ENCODE measurements around the gene FCAR. TPM values are rescaled to one million over a fixed set of nuclear protein-coding genes. Genes with fewer than 3 reads are reported as not detected.
"Not testable (repeated sequence)": the region's sequence is repeated elsewhere in the genome, so short reads cannot be mapped to it uniquely, and the experiment has no call there.

Gene FCAR
- total RNA-seq, 1 donor from 2014 or later: not detected

DNA sequence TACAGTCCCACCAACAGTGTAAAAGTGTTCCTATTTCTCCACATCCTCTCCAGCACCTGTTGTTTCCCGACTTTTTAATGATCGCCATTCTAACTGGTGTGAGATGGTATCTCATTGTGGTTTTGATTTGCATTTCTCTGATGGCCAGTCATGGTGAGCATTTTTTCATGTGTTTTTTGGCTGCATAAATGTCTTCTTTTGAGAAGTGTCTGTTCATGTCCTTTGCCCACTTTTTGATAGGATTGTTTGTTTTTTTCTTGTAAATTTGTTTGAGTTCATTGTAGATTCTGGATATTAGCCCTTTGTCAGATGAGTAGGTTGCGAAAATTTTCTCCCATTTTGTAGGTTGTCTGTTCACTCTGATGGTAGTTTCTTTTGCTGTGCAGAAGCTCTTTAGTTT, 10.6 kb upstream of the FCAR start:
- DNase-seq (ENCODE audit: low spot score); H3K4me3 Mint-ChIP-seq; H3K9me3 Mint-ChIP-seq; intact Hi-C loops (cut with micrococcal nuclease); H3K27ac Mint-ChIP-seq; H3K27me3 Mint-ChIP-seq (ENCODE audit: insufficient read depth); H3K4me1 Mint-ChIP-seq (ENCODE audit: low read depth); H3K36me3 Mint-ChIP-seq (ENCODE audit: low read depth): not testable (repeated sequence)

DNA sequence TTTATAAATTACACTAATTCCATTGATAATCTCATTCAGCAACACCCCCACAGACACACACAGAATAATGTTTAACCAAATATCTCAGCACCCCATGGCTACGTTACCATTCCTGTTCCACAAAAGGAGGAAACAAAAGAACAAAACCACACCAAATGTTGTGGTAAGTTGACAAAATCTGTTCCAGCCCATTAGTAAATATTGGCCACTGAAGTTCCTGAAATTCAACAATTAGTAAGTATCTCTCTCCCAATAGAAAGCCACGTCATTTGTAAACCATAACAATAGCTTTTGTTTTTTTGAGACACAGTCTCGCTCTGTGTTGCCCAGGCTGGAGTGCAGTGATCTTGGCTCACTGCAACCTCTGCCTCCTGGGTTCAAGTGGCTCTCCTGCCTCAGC, 2.3 kb upstream of the FCAR start:
- intact Hi-C loops (cut with micrococcal nuclease): no loop called here
- Mint-ChIP-seq H3K27ac (no peak overlapping the region), H3K27me3 (ENCODE audit: insufficient read depth) (peaks cover 3% of the 10 kb centered on the region), H3K9me3 (no peaks in the 10 kb centered on the region), H3K4me3 (no peak overlapping the region), H3K36me3 (ENCODE audit: low read depth) (no peaks in the 10 kb centered on the region), H3K4me1 (ENCODE audit: low read depth) (no peaks in the 10 kb centered on the region)
- DNase-seq (ENCODE audit: low spot score): no peak

DNA sequence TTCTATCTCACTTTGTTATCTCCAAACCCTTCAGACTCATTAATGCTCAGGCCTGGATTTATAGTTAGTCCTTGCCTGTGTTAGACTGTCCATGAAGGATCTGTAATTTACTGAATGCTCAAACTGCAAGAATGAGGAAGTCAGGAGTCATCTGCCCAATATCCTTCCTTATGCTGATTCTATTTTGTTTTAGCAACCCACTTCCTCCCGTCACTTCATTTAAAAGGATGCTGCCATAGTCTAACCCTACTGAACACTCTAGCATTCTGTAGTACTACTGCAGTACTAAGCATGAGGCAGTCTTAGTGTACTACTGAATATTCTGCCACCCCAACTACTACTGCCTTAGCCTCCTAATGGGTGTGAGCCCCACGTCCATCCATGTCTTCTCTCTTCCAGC, 1.5 kb downstream of the FCAR start:
- no peak overlapping the region for H3K4me3 Mint-ChIP-seq
- H3K27ac Mint-ChIP-seq: no peak overlapping the region
- H3K36me3 Mint-ChIP-seq (ENCODE audit: low read depth): no peaks in the 10 kb centered on the region
- intact Hi-C loops (cut with micrococcal nuclease): no loop called here
- no peaks in the 10 kb centered on the region for H3K9me3 Mint-ChIP-seq
- H3K27me3 Mint-ChIP-seq (ENCODE audit: insufficient read depth): peaks cover 10% of the 10 kb centered on the region
- no peaks in the 10 kb centered on the region for H3K4me1 Mint-ChIP-seq (ENCODE audit: low read depth)
- DNase-seq (ENCODE audit: low spot score): no peak

DNA sequence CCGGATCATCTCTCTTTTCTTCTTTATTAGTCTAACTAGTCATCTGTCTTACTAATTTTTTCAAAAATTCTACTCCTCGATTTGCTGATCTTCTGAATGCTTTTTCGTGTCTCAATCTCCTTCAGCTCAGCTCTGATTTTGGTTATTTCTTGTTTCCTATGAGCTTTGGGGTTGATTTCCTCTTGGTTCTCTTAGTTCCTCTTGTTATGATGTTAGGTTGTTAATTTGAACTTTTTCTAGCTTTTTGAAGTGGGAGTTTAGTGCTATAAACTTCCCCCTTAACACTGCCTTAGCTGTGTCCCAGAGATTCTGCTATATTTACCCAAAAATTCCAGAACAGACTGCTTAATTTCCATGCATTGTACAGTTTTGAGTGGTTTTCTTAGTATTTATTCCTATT, 3.4 kb downstream of the FCAR start:
- DNase-seq (ENCODE audit: low spot score): no peak
- Mint-ChIP-seq H3K27ac (no peak overlapping the region), H3K27me3 (ENCODE audit: insufficient read depth) (peaks cover 10% of the 10 kb centered on the region), H3K4me3 (no peak overlapping the region), H3K9me3 (no peaks in the 10 kb centered on the region), H3K36me3 (ENCODE audit: low read depth) (no peaks in the 10 kb centered on the region), H3K4me1 (ENCODE audit: low read depth) (peaks cover 6% of the 10 kb centered on the region)
- intact Hi-C loops (cut with micrococcal nuclease): no loop called here

DNA sequence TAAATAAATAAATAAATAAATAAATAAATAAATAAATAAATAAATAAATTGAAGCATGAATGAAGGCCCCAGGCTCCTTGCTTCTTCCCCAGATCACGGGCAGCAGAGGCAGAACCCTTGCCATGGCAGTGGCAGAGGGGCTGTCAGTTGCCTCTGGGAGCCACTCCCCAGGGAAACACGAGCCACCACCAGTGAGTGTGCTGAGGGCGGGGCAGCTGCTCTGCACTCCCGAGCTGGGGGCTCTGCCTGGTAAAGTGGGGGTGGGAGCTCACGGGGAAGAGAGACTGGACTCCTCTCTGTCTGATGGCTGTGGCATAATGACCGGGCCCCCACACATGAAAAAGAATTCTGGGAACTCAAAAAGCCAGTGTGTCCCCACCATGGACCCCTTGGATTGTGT, 7.8 kb downstream of the FCAR start:
- DNase-seq (ENCODE audit: low spot score): no peak
- Mint-ChIP-seq H3K4me3 (no peak overlapping the region), H3K36me3 (ENCODE audit: low read depth) (no peaks in the 10 kb centered on the region), H3K4me1 (ENCODE audit: low read depth) (peaks cover 12% of the 10 kb centered on the region), H3K27ac (no peak overlapping the region), H3K9me3 (no peaks in the 10 kb centered on the region), H3K27me3 (ENCODE audit: insufficient read depth) (peaks cover 8% of the 10 kb centered on the region)
- intact Hi-C loops (cut with micrococcal nuclease): loop anchor here (1.0 to 10.0 kb wide), 6 partner anchors 180 to 620 kb away; partner anchors contain the start of genes DNAAF3 and RDH13

DNA sequence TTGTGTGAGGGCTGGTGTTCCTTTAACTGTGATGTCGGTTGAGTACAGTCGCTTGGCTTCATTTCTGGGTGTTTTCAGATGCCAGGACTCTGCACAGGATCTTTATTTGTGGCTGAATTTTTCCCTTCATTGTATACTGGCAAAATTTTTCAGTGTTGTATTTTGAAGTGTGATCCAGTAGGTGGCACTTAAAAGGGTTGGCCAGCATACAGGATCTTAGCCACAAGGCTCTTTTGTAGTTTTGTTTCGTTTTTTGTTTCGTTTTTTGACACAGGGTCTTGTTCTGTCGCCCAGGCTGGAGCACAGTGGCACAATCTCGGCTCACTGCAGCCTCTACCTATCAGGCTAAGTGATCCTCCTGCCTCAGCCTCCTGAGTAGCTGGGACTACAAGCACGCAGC, 8.7 kb downstream of the FCAR start:
- peaks cover 12% of the 10 kb centered on the region for H3K4me1 Mint-ChIP-seq (ENCODE audit: low read depth)
- no peaks in the 10 kb centered on the region for H3K9me3 Mint-ChIP-seq
- intact Hi-C loops (cut with micrococcal nuclease): loop anchor here (2.0 to 10.0 kb wide), 5 partner anchors 180 to 620 kb away; partner anchors contain the start of genes DNAAF3 and RDH13
- H3K27ac Mint-ChIP-seq: no peak overlapping the region
- H3K36me3 Mint-ChIP-seq (ENCODE audit: low read depth): no peaks in the 10 kb centered on the region
- peaks cover 5% of the 10 kb centered on the region for H3K27me3 Mint-ChIP-seq (ENCODE audit: insufficient read depth)
- peak overlapping the region; percentile 56 for H3K4me3 Mint-ChIP-seq
- peak; percentile 4 for DNase-seq (ENCODE audit: low spot score)

DNA sequence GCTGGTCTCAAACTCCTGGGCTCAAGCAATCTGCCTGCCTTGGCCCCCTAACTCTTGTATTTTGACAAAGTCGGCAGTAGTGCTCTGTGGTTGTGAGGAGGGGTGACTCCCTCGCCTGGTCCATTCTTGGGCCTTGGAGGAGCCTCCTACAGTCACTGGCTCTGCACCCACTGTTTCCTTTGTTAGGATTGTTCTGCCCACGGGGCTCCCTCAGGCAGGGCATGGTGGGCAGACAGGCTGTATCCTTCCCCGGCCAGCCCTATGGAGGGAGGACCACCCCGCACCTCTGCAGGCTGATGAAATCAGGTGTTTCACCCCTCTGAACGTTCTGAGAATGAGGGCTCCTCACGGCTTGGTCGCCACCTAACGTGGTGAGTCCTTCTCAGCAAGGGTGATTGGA, 9.2 kb downstream of the FCAR start:
- intact Hi-C loops (cut with micrococcal nuclease): loop anchor here (2.0 to 10.0 kb wide), 5 partner anchors 179 to 619 kb away; partner anchors contain the start of genes DNAAF3 and RDH13
- no peaks in the 10 kb centered on the region for H3K36me3 Mint-ChIP-seq (ENCODE audit: low read depth)
- H3K27me3 Mint-ChIP-seq (ENCODE audit: insufficient read depth): peaks cover 5% of the 10 kb centered on the region
- no peak overlapping the region for H3K27ac Mint-ChIP-seq
- H3K4me3 Mint-ChIP-seq: no peak overlapping the region
- H3K9me3 Mint-ChIP-seq: no peaks in the 10 kb centered on the region
- no peak for DNase-seq (ENCODE audit: low spot score)
- H3K4me1 Mint-ChIP-seq (ENCODE audit: low read depth): peaks cover 12% of the 10 kb centered on the region

DNA sequence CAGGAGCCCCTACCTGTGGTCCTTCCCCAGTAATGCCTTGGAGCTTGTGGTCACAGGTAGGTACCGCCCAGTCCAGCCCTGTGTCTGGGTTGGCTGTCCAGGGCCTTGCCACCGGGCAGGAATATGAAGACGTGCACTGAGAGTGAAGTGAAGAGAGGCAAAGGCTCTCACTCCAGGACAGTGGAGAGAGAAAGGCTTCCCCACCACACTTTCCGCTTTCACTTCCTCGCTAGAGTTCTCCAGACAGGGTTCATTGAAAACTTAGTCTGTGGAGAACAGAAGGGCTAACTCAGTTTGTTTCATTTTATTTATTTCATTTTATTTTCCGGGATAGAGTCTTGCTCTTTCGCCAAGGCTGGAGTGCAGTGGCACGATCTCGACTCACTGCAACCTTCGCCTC, 14.2 kb downstream of the FCAR start:
- Mint-ChIP-seq H3K4me3 (no peak overlapping the region), H3K9me3 (no peaks in the 10 kb centered on the region), H3K36me3 (ENCODE audit: low read depth) (no peaks in the 10 kb centered on the region), H3K27ac (no peak overlapping the region), H3K4me1 (ENCODE audit: low read depth) (no peaks in the 10 kb centered on the region), H3K27me3 (ENCODE audit: insufficient read depth) (no peaks in the 10 kb centered on the region)
- DNase-seq (ENCODE audit: low spot score): no peak
- intact Hi-C loops (cut with micrococcal nuclease): loop anchor here (10.0 kb wide), 1 partner anchor 247 kb away; no protein-coding TSS in a partner anchor

DNA sequence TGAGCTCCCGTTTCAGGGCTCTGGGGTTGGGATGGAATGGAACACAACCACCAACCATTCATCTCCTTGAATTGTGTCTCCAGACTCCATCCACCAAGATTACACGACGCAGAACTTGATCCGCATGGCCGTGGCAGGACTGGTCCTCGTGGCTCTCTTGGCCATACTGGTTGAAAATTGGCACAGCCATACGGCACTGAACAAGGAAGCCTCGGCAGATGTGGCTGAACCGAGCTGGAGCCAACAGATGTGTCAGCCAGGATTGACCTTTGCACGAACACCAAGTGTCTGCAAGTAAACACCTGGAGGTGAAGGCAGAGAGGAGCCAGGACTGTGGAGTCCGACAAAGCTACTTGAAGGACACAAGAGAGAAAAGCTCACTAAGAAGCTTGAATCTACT, 15.5 kb downstream of the FCAR start:
- Mint-ChIP-seq H3K27ac (no peak overlapping the region), H3K4me3 (no peak overlapping the region), H3K36me3 (ENCODE audit: low read depth) (no peaks in the 10 kb centered on the region), H3K4me1 (ENCODE audit: low read depth) (no peaks in the 10 kb centered on the region), H3K27me3 (ENCODE audit: insufficient read depth) (no peaks in the 10 kb centered on the region), H3K9me3 (no peaks in the 10 kb centered on the region)
- no peak for DNase-seq (ENCODE audit: low spot score)
- intact Hi-C loops (cut with micrococcal nuclease): loop anchor here (10.0 kb wide), 1 partner anchor 245 kb away; no protein-coding TSS in a partner anchor

DNA sequence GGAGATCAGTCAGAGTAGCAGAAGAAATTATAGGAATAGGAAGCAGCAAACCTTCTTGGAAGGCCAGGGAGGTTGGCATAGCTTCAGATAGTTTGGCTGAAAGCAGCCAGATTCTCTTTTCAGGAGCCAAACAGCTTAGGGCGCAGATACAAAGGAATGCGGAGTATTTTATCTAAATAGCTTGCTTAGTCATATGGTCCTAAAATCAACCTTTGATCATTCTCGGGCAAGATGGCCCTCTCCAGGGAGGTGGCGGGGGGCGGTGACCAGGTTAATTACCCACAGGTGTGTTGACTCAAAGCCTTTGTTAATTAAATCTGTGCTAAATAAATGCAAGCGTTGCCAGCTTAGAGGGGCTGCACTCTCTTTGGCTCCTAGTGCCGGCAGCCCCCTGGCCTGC, 19.4 kb downstream of the FCAR start:
- Mint-ChIP-seq H3K4me1 (ENCODE audit: low read depth) (no peaks in the 10 kb centered on the region), H3K27me3 (ENCODE audit: insufficient read depth) (no peaks in the 10 kb centered on the region), H3K4me3 (no peak overlapping the region), H3K36me3 (ENCODE audit: low read depth) (no peaks in the 10 kb centered on the region), H3K9me3 (no peaks in the 10 kb centered on the region), H3K27ac (no peak overlapping the region)
- intact Hi-C loops (cut with micrococcal nuclease): no loop called here
- DNase-seq (ENCODE audit: low spot score): no peak

DNA sequence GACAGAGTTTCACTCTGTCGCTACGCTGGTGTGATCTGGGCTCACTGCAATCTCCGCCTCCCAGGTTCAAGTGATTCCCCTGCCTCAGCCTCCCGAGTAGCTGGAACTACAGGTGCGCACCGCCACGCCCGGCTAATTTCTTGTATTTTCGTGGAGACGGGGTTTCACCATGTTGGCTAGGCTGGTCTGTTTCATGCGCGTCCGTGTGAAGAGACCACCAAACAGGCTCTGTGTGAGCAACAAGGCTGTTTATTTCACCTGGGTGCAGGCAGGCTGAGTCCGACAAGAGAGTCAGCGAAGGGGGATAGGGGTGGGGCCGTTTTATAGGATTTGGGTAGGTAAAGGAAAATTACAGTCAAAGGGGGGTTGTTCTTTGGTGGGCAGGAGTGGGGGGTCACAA, 20.1 kb downstream of the FCAR start:
- H3K9me3 Mint-ChIP-seq; H3K4me3 Mint-ChIP-seq; DNase-seq (ENCODE audit: low spot score); H3K27me3 Mint-ChIP-seq (ENCODE audit: insufficient read depth); H3K4me1 Mint-ChIP-seq (ENCODE audit: low read depth); intact Hi-C loops (cut with micrococcal nuclease); H3K27ac Mint-ChIP-seq; H3K36me3 Mint-ChIP-seq (ENCODE audit: low read depth): not testable (repeated sequence)

DNA sequence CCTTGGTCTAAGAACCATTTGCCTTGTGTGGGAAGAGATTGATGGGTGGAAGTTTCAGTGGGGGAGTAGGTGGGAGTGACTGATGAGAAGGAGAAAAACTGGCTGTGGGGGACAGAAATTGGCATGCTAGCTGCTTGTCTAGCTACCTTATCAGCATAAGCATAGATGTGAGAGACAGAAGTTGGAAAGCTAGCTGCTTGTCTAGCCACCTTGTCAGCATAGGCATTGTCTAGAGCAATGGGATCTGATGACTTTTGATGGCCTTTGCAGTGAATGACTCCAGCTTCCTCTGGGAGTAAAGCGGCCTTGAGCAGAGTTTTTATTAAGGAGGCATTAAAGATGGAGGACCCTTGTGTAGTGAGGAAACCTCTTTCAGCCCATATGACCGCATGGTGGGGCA, 22.0 kb downstream of the FCAR start:
- Mint-ChIP-seq H3K36me3 (ENCODE audit: low read depth) (no peaks in the 10 kb centered on the region), H3K4me3 (no peak overlapping the region), H3K27ac (no peak overlapping the region), H3K4me1 (ENCODE audit: low read depth) (no peaks in the 10 kb centered on the region), H3K27me3 (ENCODE audit: insufficient read depth) (no peaks in the 10 kb centered on the region), H3K9me3 (no peaks in the 10 kb centered on the region)
- no peak for DNase-seq (ENCODE audit: low spot score)
- intact Hi-C loops (cut with micrococcal nuclease): no loop called here

DNA sequence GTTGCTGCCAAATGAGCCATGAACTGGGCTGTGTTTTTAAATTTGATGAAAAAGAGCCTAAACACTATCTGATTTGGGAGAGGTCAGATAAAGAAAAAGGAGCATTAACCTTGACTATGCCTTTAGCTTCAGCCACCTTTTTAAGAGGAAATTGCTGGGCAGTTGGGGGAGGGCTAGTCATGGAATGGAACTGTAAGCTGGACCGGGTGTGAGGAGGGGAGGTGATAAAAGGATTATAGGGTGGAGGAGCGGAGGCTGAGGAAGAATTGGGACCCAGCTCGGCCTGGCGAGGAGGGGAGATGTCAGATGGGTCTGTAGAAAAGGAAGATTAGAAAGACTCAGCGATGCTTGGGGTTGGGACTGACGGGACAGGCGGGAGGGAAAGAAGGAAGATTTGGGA, 24.6 kb downstream of the FCAR start:
- H3K4me1 Mint-ChIP-seq (ENCODE audit: low read depth): not testable (repeated sequence)

DNA sequence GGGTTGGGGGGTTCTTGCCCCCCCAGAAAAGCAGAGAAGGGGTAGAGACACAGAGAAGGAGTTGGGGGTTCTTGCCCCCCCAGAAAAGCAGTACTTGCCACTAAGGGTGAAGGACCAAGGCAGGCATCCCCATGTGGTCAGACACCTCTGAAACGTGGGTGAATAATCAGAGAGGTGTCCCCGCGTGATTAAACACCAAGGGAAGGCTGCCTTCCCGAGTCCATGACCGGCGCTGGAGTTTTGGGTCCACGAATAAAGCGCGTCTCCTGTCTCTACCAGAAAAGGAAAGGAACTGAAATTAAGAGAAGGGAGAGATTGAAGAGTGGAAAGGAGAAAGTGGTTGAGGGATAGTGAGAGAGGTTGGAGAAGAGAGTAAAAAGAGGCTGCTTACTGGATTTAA, 25.6 kb downstream of the FCAR start:
- H3K4me3 Mint-ChIP-seq; H3K27ac Mint-ChIP-seq; H3K36me3 Mint-ChIP-seq (ENCODE audit: low read depth); intact Hi-C loops (cut with micrococcal nuclease); H3K4me1 Mint-ChIP-seq (ENCODE audit: low read depth); H3K27me3 Mint-ChIP-seq (ENCODE audit: insufficient read depth); DNase-seq (ENCODE audit: low spot score); H3K9me3 Mint-ChIP-seq: not testable (repeated sequence)

More for the DNA sequence above, 24.6 kb downstream of the FCAR start:
- H3K36me3 Mint-ChIP-seq (ENCODE audit: low read depth); H3K27me3 Mint-ChIP-seq (ENCODE audit: insufficient read depth); H3K27ac Mint-ChIP-seq; DNase-seq (ENCODE audit: low spot score); H3K9me3 Mint-ChIP-seq; H3K4me3 Mint-ChIP-seq; intact Hi-C loops (cut with micrococcal nuclease): not testable (repeated sequence)

Measured in activated T-helper 1 cell treated with anti-CD3 and anti-CD28 coated beads, Interleukin-12 subunit alpha, Interleukin-12 subunit beta, Interleukin-2, Interleukin-4 antibody, amounts not matched to agents 30 ng/mL and 10 ng/mL and 1 ng/mL, durations not matched to agents 14 hours and 24 hours and 36 hours (primary cell).